Measurements from ENCODE around the gene DPYSL4. TPM values are rescaled to one million over a fixed set of nuclear protein-coding genes. Genes with fewer than 3 reads are reported as not detected.

Gene DPYSL4
- total and polyA plus RNA-seq, 4 experiments from 2014 or later: 0.21 to 1.8 (median 0.41) TPM

DNA sequence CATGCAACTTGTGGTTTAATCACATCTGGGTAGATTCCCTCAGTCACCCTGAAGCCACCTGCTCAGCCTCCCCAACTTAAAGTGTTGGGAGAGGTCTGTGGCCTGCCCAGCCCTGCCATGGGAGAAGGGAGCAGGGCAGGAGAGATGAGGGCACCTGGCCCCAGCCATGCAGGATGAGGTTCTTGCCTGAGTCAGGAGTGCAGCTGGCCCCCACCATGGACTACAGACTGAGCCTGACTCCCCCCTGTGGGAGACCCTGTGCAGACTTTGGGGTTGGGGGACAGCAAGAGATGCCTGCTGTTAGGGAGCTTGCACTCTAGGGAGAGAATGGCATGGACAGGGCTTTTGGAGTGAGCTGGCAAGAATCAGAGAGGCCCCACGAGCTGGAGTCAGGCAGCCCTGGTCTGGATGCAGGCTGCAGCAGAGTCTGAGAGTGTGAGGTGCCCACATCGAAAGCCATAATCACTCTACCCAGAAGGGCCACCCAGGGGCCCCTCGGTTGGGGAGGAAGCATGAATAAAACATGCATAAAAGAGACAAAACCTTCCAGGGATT, 34.7 kb upstream of the DPYSL4 start:
- H3K27ac Mint-ChIP-seq: no peak overlapping the region
- intact Hi-C loops (cut with micrococcal nuclease): no loop called here
- DNase-seq: no peak
- Histone ChIP-seq H3K4me1 (ENCODE audit: insufficient read depth, low read length) (no peaks in the 10 kb centered on the region), H3K36me3 (ENCODE audit: insufficient read depth, low read length) (no peaks in the 10 kb centered on the region), H3K9me3 (ENCODE audit: control insufficient read depth in 1 of 2, low read length in 2 of 2) (no peaks in the 10 kb centered on the region), H3K27me3 (ENCODE audit: insufficient read depth, low read length) (no peaks in the 10 kb centered on the region), H3K27ac (ENCODE audit: low read depth, low read length) (no peak overlapping the region), H3K4me3 (ENCODE audit: low read length in 2 of 2) (no peak overlapping the region)
- POLR2A ChIA-PET (ENCODE audit: partially characterized antibody): no interaction called here
- no peaks in the 10 kb centered on the region for H3K9me3 Mint-ChIP-seq
- no peaks in the 10 kb centered on the region for H3K27me3 Mint-ChIP-seq
- CTCF ChIA-PET (ENCODE audit: partially characterized antibody): no interaction called here
- peaks cover 0 to 2% (median 0%) of the 10 kb centered on the region in 4 donors for H3K4me1 Mint-ChIP-seq
- no peak overlapping the region for H3K4me3 Mint-ChIP-seq
- H3K36me3 Mint-ChIP-seq: no peaks in the 10 kb centered on the region

DNA sequence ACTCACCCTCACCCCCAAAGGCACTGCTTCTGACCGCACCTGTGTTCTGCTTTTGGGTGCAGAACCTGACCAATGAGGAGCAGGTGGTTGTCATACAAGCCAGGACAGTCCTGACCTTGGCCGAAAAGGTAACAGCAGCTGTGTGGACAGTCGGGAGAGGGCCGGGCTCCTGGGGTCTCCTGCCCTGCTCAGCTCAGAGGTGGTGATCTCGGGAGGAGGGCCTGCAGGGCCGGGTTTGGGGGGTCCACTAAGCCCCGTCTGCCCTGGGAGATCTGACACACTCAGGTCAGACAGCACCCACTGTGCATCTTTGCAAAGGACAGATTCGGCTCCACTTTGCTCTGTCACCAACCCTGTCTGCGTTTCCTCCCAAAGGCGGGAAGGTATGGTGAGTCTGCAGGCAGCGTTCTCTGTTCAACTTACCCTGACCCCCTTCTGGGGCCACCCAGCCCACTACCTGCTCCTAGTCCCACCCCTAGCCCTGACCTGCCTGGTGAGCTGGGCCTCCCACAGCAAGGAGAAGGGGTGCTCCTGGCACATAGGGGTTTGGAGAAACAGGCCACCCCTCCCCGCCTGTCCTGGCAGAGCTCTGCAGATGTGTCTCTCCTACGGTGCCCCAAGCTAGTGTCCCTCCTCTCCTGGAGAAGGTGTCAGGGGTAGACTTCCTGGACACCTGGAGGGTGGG, 33.7 kb upstream of the DPYSL4 start:
- no peak overlapping the region for H3K4me3 Mint-ChIP-seq
- H3K4me1 Mint-ChIP-seq: peaks cover under 1 to 7% (median 2%) of the 10 kb centered on the region in 4 donors
- H3K27me3 Mint-ChIP-seq: no peaks in the 10 kb centered on the region
- Histone ChIP-seq H3K9me3 (ENCODE audit: control insufficient read depth in 1 of 2, low read length in 2 of 2) (no peaks in the 10 kb centered on the region), H3K27me3 (ENCODE audit: insufficient read depth, low read length) (no peaks in the 10 kb centered on the region), H3K4me1 (ENCODE audit: insufficient read depth, low read length) (peaks cover under 1% of the 10 kb centered on the region), H3K36me3 (ENCODE audit: insufficient read depth, low read length) (no peaks in the 10 kb centered on the region), H3K27ac (ENCODE audit: low read depth, low read length) (no peak overlapping the region), H3K4me3 (ENCODE audit: low read length in 2 of 2) (no peak overlapping the region)
- no peak for DNase-seq
- H3K9me3 Mint-ChIP-seq: no peaks in the 10 kb centered on the region
- no peaks in the 10 kb centered on the region for H3K36me3 Mint-ChIP-seq
- ChIA-PET POLR2A (ENCODE audit: partially characterized antibody) (no interaction called here), CTCF (ENCODE audit: partially characterized antibody) (no interaction called here)
- H3K27ac Mint-ChIP-seq: peak overlapping the region in 1 of 7 donors; percentile 29
- intact Hi-C loops (cut with micrococcal nuclease): no loop called here

- ChIA-PET POLR2A (ENCODE audit: partially characterized antibody) (no interaction called here), CTCF (ENCODE audit: partially characterized antibody) (no interaction called here)
- Mint-ChIP-seq H3K27me3 (no peaks in the 10 kb centered on the region), H3K36me3 (no peaks in the 10 kb centered on the region), H3K27ac (no peak overlapping the region), H3K4me1 (peaks cover 4 to 12% (median 6%) of the 10 kb centered on the region in 4 donors), H3K4me3 (no peak overlapping the region), H3K9me3 (peaks cover 0 to 3% (median 0%) of the 10 kb centered on the region in 8 donors)
- intact Hi-C loops (cut with micrococcal nuclease): no loop called here
- Histone ChIP-seq H3K36me3 (ENCODE audit: insufficient read depth, low read length) (no peaks in the 10 kb centered on the region), H3K27me3 (ENCODE audit: insufficient read depth, low read length) (no peaks in the 10 kb centered on the region), H3K4me3 (ENCODE audit: low read length in 2 of 2) (no peak overlapping the region), H3K9me3 (ENCODE audit: control insufficient read depth in 1 of 2, low read length in 2 of 2) (no peaks in the 10 kb centered on the region), H3K4me1 (ENCODE audit: insufficient read depth, low read length) (peaks cover 5% of the 10 kb centered on the region), H3K27ac (ENCODE audit: low read depth, low read length) (no peak overlapping the region)
- DNase-seq: no peak
These were observed 33.0 kb upstream of the DPYSL4 start for GRCh38 chr10:132153616-132154217.

GRCh38 chr10:132154440-132154839, 32.3 kb upstream of the DPYSL4 start:
- Histone ChIP-seq H3K4me1 (ENCODE audit: insufficient read depth, low read length) (peaks cover 12% of the 10 kb centered on the region), H3K27me3 (ENCODE audit: insufficient read depth, low read length) (no peaks in the 10 kb centered on the region), H3K27ac (ENCODE audit: low read depth, low read length) (no peak overlapping the region), H3K4me3 (ENCODE audit: low read length in 2 of 2) (no peak overlapping the region), H3K36me3 (ENCODE audit: insufficient read depth, low read length) (no peaks in the 10 kb centered on the region), H3K9me3 (ENCODE audit: control insufficient read depth in 1 of 2, low read length in 2 of 2) (no peaks in the 10 kb centered on the region)
- Mint-ChIP-seq H3K9me3 (peaks cover 0 to 5% (median 0%) of the 10 kb centered on the region in 8 donors), H3K4me1 (peaks cover 4 to 20% (median 13%) of the 10 kb centered on the region in 4 donors), H3K4me3 (no peak overlapping the region), H3K27me3 (no peaks in the 10 kb centered on the region), H3K27ac (no peak overlapping the region), H3K36me3 (no peaks in the 10 kb centered on the region)
- CTCF ChIA-PET (ENCODE audit: partially characterized antibody): no interaction called here
- no peak for DNase-seq
- intact Hi-C loops (cut with micrococcal nuclease): no loop called here
- POLR2A ChIA-PET (ENCODE audit: partially characterized antibody): no interaction called here

DNA sequence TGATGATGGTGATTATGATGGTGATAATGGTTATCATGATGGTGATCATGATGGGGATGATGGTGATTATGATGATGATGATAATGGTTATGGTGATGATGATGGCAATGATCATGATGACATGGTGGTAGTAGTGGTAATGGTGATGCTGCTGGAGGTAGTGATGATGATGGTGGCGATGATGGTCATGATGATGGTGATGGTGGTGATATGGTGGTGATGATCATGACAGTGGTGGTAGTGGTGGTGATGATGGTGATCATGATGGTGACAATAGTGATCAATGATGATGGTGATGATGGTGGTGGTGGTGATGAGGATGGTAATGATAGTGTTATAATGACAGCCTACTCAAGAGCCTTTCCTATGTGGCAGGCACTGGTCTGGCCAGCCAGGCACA, 31.8 kb upstream of the DPYSL4 start:
- DNase-seq: peak in 1 of 5 donors; percentile 9
- no peak overlapping the region for H3K27ac ChIP-seq (ENCODE audit: low read depth, low read length)
- H3K9me3 ChIP-seq (ENCODE audit: control insufficient read depth in 1 of 2, low read length in 2 of 2): no peaks in the 10 kb centered on the region
- H3K4me1 Mint-ChIP-seq: peaks cover 4 to 23% (median 17%) of the 10 kb centered on the region in 4 donors
- H3K27me3 Mint-ChIP-seq: no peaks in the 10 kb centered on the region
- H3K36me3 Mint-ChIP-seq: no peaks in the 10 kb centered on the region
- POLR2A ChIA-PET (ENCODE audit: partially characterized antibody): no interaction called here
- CTCF ChIA-PET (ENCODE audit: partially characterized antibody): no interaction called here
- H3K27me3 ChIP-seq (ENCODE audit: insufficient read depth, low read length): no peaks in the 10 kb centered on the region
- no peak overlapping the region for H3K4me3 ChIP-seq (ENCODE audit: low read length in 2 of 2)
- peaks cover 16% of the 10 kb centered on the region for H3K4me1 ChIP-seq (ENCODE audit: insufficient read depth, low read length)
- H3K4me3 Mint-ChIP-seq: no peak overlapping the region
- intact Hi-C loops (cut with micrococcal nuclease): loop anchor here (5.0 kb wide), 1 partner anchor 152 kb away; the partner anchor contains the start of gene STK32C
- peaks cover 0 to 9% (median 0%) of the 10 kb centered on the region in 8 donors for H3K9me3 Mint-ChIP-seq
- no peak overlapping the region for H3K27ac Mint-ChIP-seq
- no peaks in the 10 kb centered on the region for H3K36me3 ChIP-seq (ENCODE audit: insufficient read depth, low read length)

- no peaks in the 10 kb centered on the region for H3K36me3 ChIP-seq (ENCODE audit: insufficient read depth, low read length)
- H3K4me1 Mint-ChIP-seq: peaks cover 4 to 23% (median 19%) of the 10 kb centered on the region in 4 donors
- peaks cover 0 to 9% (median 0%) of the 10 kb centered on the region in 8 donors for H3K9me3 Mint-ChIP-seq
- no peak overlapping the region for H3K4me3 ChIP-seq (ENCODE audit: low read length in 2 of 2)
- no peaks in the 10 kb centered on the region for H3K36me3 Mint-ChIP-seq
- H3K27ac ChIP-seq (ENCODE audit: low read depth, low read length): no peak overlapping the region
- no peaks in the 10 kb centered on the region for H3K27me3 Mint-ChIP-seq
- peaks cover 16% of the 10 kb centered on the region for H3K4me1 ChIP-seq (ENCODE audit: insufficient read depth, low read length)
- no peak overlapping the region for H3K4me3 Mint-ChIP-seq
- peak in 1 of 5 donors; percentile 18 for DNase-seq
- H3K27ac Mint-ChIP-seq: peak overlapping the region in 3 of 7 donors; percentile 77 to 84 (median 80)
- CTCF ChIA-PET (ENCODE audit: partially characterized antibody): no interaction called here
- no peaks in the 10 kb centered on the region for H3K9me3 ChIP-seq (ENCODE audit: control insufficient read depth in 1 of 2, low read length in 2 of 2)
- POLR2A ChIA-PET (ENCODE audit: partially characterized antibody): interaction anchor here (0.6 kb wide), 1 partner anchor 130 kb away, joined by 5 read pairs; no protein-coding TSS in a partner anchor
- H3K27me3 ChIP-seq (ENCODE audit: insufficient read depth, low read length): no peaks in the 10 kb centered on the region
- intact Hi-C loops (cut with micrococcal nuclease): loop anchor here (5.0 kb wide), 1 partner anchor 151 kb away; the partner anchor contains the start of gene STK32C
These were observed 30.9 kb upstream of the DPYSL4 start for GRCh38 chr10:132155723-132156381.

- H3K36me3 Mint-ChIP-seq: no peaks in the 10 kb centered on the region
- POLR2A ChIA-PET (ENCODE audit: partially characterized antibody): interaction anchor here (0.6 kb wide), 1 partner anchor 130 kb away, joined by 5 read pairs; no protein-coding TSS in a partner anchor
- intact Hi-C loops (cut with micrococcal nuclease): loop anchor here (5.0 kb wide), 1 partner anchor 151 kb away; the partner anchor contains the start of gene STK32C
- Histone ChIP-seq H3K4me1 (ENCODE audit: insufficient read depth, low read length) (peaks cover 16% of the 10 kb centered on the region), H3K36me3 (ENCODE audit: insufficient read depth, low read length) (no peaks in the 10 kb centered on the region), H3K4me3 (ENCODE audit: low read length in 2 of 2) (no peak overlapping the region), H3K27ac (ENCODE audit: low read depth, low read length) (no peak overlapping the region), H3K9me3 (ENCODE audit: control insufficient read depth in 1 of 2, low read length in 2 of 2) (no peaks in the 10 kb centered on the region), H3K27me3 (ENCODE audit: insufficient read depth, low read length) (no peaks in the 10 kb centered on the region)
- H3K27ac Mint-ChIP-seq: peak overlapping the region in 6 of 7 donors; percentile 47 to 84 (median 74)
- no peaks in the 10 kb centered on the region for H3K27me3 Mint-ChIP-seq
- DNase-seq: peak in 1 of 5 donors; percentile 27
- H3K4me1 Mint-ChIP-seq: peaks cover 4 to 24% (median 20%) of the 10 kb centered on the region in 4 donors
- peaks cover 0 to 9% (median 0%) of the 10 kb centered on the region in 8 donors for H3K9me3 Mint-ChIP-seq
- H3K4me3 Mint-ChIP-seq: no peak overlapping the region
- CTCF ChIA-PET (ENCODE audit: partially characterized antibody): no interaction called here
These were observed 30.4 kb upstream of the DPYSL4 start for GRCh38 chr10:132156382-132156781.
